IPS-18c (cell line): ENCODE data around the gene ZNF587.
"Not testable (repeated sequence)": the region's sequence is repeated elsewhere in the genome, so short reads cannot be mapped to it uniquely, and the experiment has no call there.

ENCODE experiments used
- H3K4me3 ChIP-seq: 2 replicates; pipeline ENCODE4 v1.7.0; 2013; ENCODE audit warnings: low read depth, mild to moderate bottlenecking, low read length, moderate library complexity; ENCODE audit not compliant: insufficient read depth
- H3K9me3 ChIP-seq: one replicate; pipeline ENCODE4 v1.6.1; 2013; ENCODE audit warnings: mild to moderate bottlenecking, low read length, moderate library complexity; ENCODE audit not compliant: control insufficient read depth, insufficient read depth

The ZNF587 gene

GRCh38 chr19:57849666-57850473 lies at the start of gene ZNF587:
TSS of gene ZNF587 (plus strand) at chr19:57849859. CDS start at chr19:57850039, 180 bp downstream.
- H3K4me3 ChIP-seq, result peak within 1 kb of the TSS; percentile 81
- H3K9me3 ChIP-seq, result not testable (repeated sequence)

DNA sequence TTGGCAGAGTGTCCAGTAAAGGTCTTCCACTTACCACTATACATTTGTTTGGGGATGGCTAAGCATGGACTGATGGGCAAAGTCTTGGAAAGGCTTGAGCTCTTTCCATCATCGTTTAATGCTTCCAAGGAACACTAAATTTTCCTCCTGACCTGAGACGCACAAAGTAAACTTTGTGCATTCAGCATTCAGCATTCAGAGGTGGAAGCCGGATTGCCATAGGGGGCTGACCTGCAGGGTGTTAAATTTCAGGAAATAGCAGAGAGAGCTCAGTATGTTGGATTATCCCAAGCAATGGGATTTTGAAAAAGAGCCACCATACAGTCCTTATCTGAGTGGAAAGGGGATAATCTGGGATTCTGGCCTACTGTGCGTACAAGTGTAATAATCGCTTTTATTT lies 49.0 kb upstream of the ZNF587 start:
- H3K4me3 ChIP-seq, result no peak overlapping the region
- H3K9me3 ChIP-seq, result no peaks in the 10 kb centered on the region

- no peaks in the 10 kb centered on the region for H3K9me3 ChIP-seq
- no peak overlapping the region for H3K4me3 ChIP-seq
Measured at GRCh38 chr19:57802269-57802668, 47.4 kb upstream of the ZNF587 start.

DNA sequence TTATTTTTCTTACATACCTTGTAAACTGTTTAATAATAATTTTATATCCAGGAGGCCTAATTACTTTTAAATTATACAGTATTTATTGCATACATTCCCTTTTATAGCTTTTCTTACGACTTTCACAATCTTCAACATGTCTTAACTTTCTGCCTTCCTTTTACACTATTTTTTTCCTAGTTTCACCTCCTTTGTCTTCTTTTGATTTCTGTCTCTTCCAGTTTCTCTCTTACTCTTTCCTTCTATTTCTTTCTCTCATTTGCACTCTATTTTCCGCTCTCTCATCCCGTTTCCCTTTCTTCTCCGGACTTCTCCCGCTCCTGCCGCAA lies 46.4 kb upstream of the ZNF587 start:
- Histone ChIP-seq H3K4me3 (peak overlapping the region; percentile 68; the same call in 1 of the 2 replicates), H3K9me3 (no peaks in the 10 kb centered on the region)

DNA sequence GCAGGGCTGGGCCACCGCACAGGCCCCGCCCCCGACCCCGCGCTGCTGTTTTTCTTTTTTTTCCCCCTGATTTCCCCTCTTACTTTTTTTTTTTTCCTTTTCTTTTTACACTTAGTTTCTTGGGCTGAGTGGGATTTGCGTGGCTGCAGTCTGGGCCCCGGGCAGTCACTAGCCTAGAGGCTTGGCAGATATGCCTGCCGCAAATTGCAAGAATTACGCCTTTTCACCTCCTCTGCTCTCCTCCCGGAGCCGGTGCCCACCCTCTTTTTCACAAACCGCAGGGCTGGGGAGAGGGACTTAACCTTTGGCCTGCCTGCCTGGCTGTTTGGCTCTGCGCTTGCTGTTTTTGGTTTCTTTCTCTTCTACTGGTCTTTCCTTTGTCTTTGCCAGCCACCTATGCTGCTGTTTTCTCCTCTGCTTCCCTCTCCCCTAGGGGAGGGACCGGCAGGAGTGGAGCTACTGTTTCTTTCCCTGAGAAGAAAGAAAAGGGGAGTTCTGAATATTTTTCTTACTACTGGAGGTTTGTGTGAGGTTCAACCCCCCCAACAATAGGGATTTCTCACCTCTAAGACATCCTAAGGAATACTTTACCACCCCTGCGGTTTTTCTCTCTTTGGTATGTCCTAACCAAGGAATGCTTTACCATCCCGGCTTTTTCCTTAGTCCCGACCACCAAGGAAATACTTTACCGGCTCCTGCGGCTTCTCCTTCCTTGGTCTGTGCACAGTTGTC lies 45.9 kb upstream of the ZNF587 start:
- peak overlapping the region; percentile 68 for H3K4me3 ChIP-seq
- H3K9me3 ChIP-seq, result no peaks in the 10 kb centered on the region

- no peak overlapping the region for H3K4me3 ChIP-seq
- peaks cover 2% of the 10 kb centered on the region for H3K9me3 ChIP-seq
Measured at GRCh38 chr19:57807541-57807940, 42.1 kb upstream of the ZNF587 start.

DNA sequence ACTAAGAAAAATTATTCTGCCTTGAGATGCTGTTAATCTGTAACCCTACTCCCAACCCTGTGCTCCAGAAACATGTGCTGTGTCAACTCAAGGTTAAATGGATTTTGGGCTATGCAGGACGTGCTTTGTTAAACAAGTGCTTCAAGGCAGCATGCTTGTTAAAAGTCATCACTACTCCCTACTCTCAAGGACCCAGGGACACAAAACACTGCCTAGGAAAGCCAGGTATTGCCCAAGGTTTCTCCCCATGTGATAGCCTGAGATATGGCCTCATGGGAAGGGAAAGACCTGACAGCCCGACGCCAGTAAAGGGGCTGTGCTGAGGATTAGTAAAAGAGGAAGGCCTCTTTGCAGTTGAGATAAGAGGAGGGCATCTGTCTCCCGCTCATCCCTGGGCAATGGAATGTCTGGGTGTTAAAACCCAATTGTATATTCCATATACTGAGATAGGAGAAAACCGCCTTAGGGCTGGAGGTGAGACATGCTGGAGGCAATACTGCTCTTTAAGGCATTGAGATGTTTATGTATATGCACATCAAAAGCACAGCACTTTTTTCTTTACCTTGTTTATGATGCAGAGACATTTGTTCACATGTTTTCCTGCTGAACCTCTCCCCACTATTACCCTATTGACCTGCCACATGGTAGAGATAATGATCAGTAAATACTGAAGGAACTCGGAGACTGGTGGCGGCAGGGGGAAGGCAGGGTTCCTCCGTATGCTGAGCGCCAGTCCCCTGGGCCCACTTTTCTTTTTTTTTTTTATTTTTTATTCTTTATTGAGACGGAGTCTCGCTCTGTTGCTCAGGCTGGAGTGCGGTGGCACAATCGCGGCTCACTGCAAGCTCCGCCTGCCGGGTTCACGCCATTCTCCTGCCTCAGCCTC lies 39.0 kb upstream of the ZNF587 start:
- not testable (repeated sequence) for H3K9me3 ChIP-seq, H3K4me3 ChIP-seq

GRCh38 chr19:57812226-57812625 lies 37.4 kb upstream of the ZNF587 start:
- H3K4me3 ChIP-seq, result no peak overlapping the region
- H3K9me3 ChIP-seq, result peaks cover 2% of the 10 kb centered on the region

DNA sequence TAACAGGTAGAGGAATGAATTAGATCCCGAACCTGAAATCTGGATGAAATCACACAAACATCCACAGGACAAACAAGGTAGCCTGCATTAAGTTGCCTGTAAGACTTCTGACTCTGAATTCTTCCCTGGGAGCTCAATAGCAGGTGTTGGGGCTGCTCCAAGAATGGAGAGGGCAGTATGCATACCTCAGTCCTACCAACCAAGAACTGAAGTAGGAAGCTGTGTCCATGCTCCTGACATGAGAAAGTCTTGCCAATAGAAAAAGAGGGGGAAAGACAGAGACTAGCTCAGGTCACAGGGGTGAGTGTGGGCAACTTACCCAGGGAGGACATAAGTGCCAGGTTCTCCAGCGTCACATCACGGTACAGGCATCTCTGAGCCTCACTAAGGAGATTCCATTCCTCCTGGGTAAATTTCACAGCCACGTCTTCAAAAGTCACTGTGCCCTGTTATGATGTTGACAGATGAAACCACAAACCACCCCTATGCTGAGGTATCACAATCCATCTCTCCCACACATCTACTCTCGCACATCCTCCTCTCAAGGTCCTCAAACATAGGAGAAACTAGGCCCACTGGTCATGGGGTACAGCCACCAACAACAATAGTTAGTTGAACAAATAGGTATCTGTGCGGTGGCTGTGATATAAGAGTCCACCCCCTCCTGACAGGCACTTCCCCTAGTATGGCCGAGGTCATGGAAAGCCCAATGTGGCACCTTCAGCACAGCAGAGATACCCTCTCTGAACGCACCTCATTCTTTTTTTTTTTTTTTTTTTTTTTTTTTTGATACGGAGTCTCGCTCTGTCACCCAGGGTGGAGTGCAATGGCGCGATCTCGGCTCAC lies 36.5 kb upstream of the ZNF587 start:
- not testable (repeated sequence) for H3K9me3 ChIP-seq, H3K4me3 ChIP-seq

- Histone ChIP-seq H3K9me3 (peaks cover 2% of the 10 kb centered on the region), H3K4me3 (peak overlapping the region; percentile 98)
Measured at GRCh38 chr19:57813919-57814504, 35.6 kb upstream of the ZNF587 start.

GRCh38 chr19:57814505-57815246 lies 35.0 kb upstream of the ZNF587 start, which contains the start of gene ZNF552:
TSS of gene ZNF552 (minus strand) at chr19:57814913. CDS start at chr19:57814743, 170 bp downstream.
- peak within 1 kb of the TSS; percentile 98 for H3K4me3 ChIP-seq
- peaks cover 2% of the 10 kb centered on the region for H3K9me3 ChIP-seq

GRCh38 chr19:57815247-57816075 lies 34.2 kb upstream of the ZNF587 start:
- Histone ChIP-seq H3K4me3 (no peak overlapping the region; the same call in 1 of the 2 replicates), H3K9me3 (peaks cover 2% of the 10 kb centered on the region)

GRCh38 chr19:57816652-57817051 lies 33.0 kb upstream of the ZNF587 start:
- H3K9me3 ChIP-seq, result peaks cover 2% of the 10 kb centered on the region

GRCh38 chr19:57817976-57818375 lies 31.7 kb upstream of the ZNF587 start:
- no peak overlapping the region for H3K4me3 ChIP-seq
- no peaks in the 10 kb centered on the region for H3K9me3 ChIP-seq

More at GRCh38 chr19:57816652-57817051, 33.0 kb upstream of the ZNF587 start:
- no peak overlapping the region for H3K4me3 ChIP-seq

GRCh38 chr19:57818378-57818777 lies 31.3 kb upstream of the ZNF587 start:
- Histone ChIP-seq H3K9me3 (no peaks in the 10 kb centered on the region), H3K4me3 (no peak overlapping the region)
